ENCODE measurements around the gene YTHDC1. TPM values are rescaled to one million over a fixed set of nuclear protein-coding genes. Genes with fewer than 3 reads are reported as not detected.

Gene YTHDC1
- polyA plus RNA-seq, 1 donor = 119 TPM

- 100% methylated on average over 1 of the region's 4 CpGs for WGBS (ENCODE audit: insufficient coverage, low lambda C conversion rate)
- H3K27ac ChIP-seq (ENCODE audit: low read length) = peak overlapping the region; percentile 65
- no peaks in the 10 kb centered on the region for H3K9me3 ChIP-seq (ENCODE audit: control insufficient read depth, low read depth, low read length)
- DNase-seq = no peak
- no peaks in the 10 kb centered on the region for H3K27me3 ChIP-seq (ENCODE audit: control insufficient read depth, insufficient read depth, low read length)
- H3K36me3 ChIP-seq (ENCODE audit: control insufficient read depth, insufficient read depth, low read length) = no peaks in the 10 kb centered on the region
- no peak overlapping the region for H3K4me3 ChIP-seq (ENCODE audit: low read length)
- H3K4me1 ChIP-seq (ENCODE audit: control insufficient read depth, insufficient read depth, low read length) = peaks cover 2% of the 10 kb centered on the region
These were observed 10.5 kb upstream of the YTHDC1 start for GRCh38 chr4:68360231-68360968.

DNA sequence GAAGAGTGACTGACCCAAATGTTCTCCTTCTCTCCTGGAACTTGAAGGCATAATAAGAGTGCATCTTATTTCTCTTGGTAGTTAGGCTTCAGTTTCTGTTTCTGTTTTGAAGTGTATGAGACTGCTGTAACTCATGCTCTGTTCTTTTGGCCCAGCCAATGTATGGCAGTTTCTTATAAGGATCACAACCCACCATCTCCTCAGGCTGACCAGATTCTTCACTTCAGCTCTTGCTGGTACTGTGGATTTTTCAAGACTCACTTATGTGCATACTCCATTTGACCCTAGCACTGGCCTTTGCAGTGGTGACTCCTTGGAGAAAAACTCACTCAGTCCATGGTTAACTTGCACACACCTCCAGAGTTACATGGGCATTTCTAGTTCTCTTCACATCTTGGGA, 9.6 kb upstream of the YTHDC1 start:
- no peak overlapping the region for H3K4me3 ChIP-seq (ENCODE audit: low read length)
- no peaks in the 10 kb centered on the region for H3K36me3 ChIP-seq (ENCODE audit: control insufficient read depth, insufficient read depth, low read length)
- H3K9me3 ChIP-seq (ENCODE audit: control insufficient read depth, low read depth, low read length) = no peaks in the 10 kb centered on the region
- peak overlapping the region; percentile 65 for H3K27ac ChIP-seq (ENCODE audit: low read length)
- DNase-seq = peak in 1 of 2 donors; percentile 53
- H3K4me1 ChIP-seq (ENCODE audit: control insufficient read depth, insufficient read depth, low read length) = peaks cover 2% of the 10 kb centered on the region
- no peaks in the 10 kb centered on the region for H3K27me3 ChIP-seq (ENCODE audit: control insufficient read depth, insufficient read depth, low read length)

- Histone ChIP-seq H3K9me3 (ENCODE audit: control insufficient read depth, low read depth, low read length) (no peaks in the 10 kb centered on the region), H3K36me3 (ENCODE audit: control insufficient read depth, insufficient read depth, low read length) (no peaks in the 10 kb centered on the region), H3K4me1 (ENCODE audit: control insufficient read depth, insufficient read depth, low read length) (peaks cover 2% of the 10 kb centered on the region), H3K27ac (ENCODE audit: low read length) (peak overlapping the region; percentile 65), H3K4me3 (ENCODE audit: low read length) (no peak overlapping the region), H3K27me3 (ENCODE audit: control insufficient read depth, insufficient read depth, low read length) (no peaks in the 10 kb centered on the region)
- no peak for DNase-seq
- WGBS (ENCODE audit: insufficient coverage, low lambda C conversion rate) = no CpG with 5 or more reads among the region's 2 CpGs
These were observed 9.1 kb upstream of the YTHDC1 start for GRCh38 chr4:68358988-68359387.

DNA sequence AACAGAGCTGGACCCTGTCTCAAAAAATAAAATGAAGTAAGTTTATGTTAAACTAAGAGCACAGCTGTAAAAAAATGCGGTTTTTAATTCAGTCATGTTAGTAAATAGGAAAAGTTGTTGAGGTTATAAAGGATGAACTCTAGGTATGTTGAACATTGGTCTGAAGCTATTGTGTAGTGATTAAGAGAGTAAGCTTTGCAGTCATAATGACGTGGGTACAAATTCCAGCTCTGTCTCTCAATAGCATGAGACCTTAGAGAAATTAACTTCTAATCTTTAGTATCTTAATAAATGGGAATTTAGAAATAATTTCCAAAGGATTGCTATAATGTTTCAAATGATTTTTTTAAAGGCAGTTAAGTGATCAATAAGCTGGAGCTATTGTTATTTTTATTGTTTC, 2.9 kb upstream of the YTHDC1 start:
- Histone ChIP-seq H3K4me3 (ENCODE audit: low read length) (no peak overlapping the region), H3K4me1 (ENCODE audit: control insufficient read depth, insufficient read depth, low read length) (peaks cover 4% of the 10 kb centered on the region), H3K36me3 (ENCODE audit: control insufficient read depth, insufficient read depth, low read length) (no peaks in the 10 kb centered on the region), H3K27ac (ENCODE audit: low read length) (peak overlapping the region; percentile 64), H3K9me3 (ENCODE audit: control insufficient read depth, low read depth, low read length) (peaks cover 3% of the 10 kb centered on the region), H3K27me3 (ENCODE audit: control insufficient read depth, insufficient read depth, low read length) (no peaks in the 10 kb centered on the region)
- DNase-seq = peak in 1 of 2 donors; percentile 78
- whole genome bisulfite sequencing (ENCODE audit: insufficient coverage, low lambda C conversion rate) = 62% methylated on average over 1 of the region's 2 CpGs

DNA sequence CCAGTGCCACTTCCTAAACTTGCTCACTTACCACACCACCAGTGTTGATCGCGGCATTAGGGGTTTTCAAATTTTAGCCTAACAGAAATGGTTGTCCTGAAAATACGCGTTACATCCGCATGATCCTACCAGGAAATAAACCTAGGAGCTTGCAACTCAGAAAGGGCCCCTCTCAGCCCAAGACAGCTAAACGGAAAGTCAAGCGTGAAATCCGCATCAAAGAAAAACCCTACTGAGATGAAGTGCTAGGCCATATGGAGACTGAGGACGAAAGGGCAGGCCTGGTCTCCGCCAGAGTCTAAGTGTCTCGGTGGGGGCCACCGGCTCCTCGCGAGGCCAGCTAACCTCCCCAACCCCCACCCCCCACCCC, 626 bp downstream of the YTHDC1 start:
- DNase-seq = peak in 1 of 2 donors; percentile 73
- Histone ChIP-seq H3K4me3 (ENCODE audit: low read length) (peak overlapping the region; percentile 90), H3K9me3 (ENCODE audit: control insufficient read depth, low read depth, low read length) (peaks cover 3% of the 10 kb centered on the region), H3K27me3 (ENCODE audit: control insufficient read depth, insufficient read depth, low read length) (no peaks in the 10 kb centered on the region), H3K27ac (ENCODE audit: low read length) (peak overlapping the region; percentile 99), H3K4me1 (ENCODE audit: control insufficient read depth, insufficient read depth, low read length) (peaks cover 22% of the 10 kb centered on the region), H3K36me3 (ENCODE audit: control insufficient read depth, insufficient read depth, low read length) (peaks cover 4% of the 10 kb centered on the region)
- no CpG with 5 or more reads among the region's 14 CpGs for WGBS (ENCODE audit: insufficient coverage, low lambda C conversion rate)

GRCh38 chr4:68348577-68348976, 1.3 kb downstream of the YTHDC1 start:
- no peak for DNase-seq
- no CpG with 5 or more reads among the region's 4 CpGs for WGBS (ENCODE audit: insufficient coverage, low lambda C conversion rate)
- H3K27ac ChIP-seq (ENCODE audit: low read length) = peak overlapping the region; percentile 99
- peaks cover 27% of the 10 kb centered on the region for H3K4me1 ChIP-seq (ENCODE audit: control insufficient read depth, insufficient read depth, low read length)
- H3K36me3 ChIP-seq (ENCODE audit: control insufficient read depth, insufficient read depth, low read length) = peaks cover 4% of the 10 kb centered on the region
- H3K4me3 ChIP-seq (ENCODE audit: low read length) = peak overlapping the region; percentile 90
- H3K27me3 ChIP-seq (ENCODE audit: control insufficient read depth, insufficient read depth, low read length) = no peaks in the 10 kb centered on the region
- H3K9me3 ChIP-seq (ENCODE audit: control insufficient read depth, low read depth, low read length) = peaks cover 3% of the 10 kb centered on the region

DNA sequence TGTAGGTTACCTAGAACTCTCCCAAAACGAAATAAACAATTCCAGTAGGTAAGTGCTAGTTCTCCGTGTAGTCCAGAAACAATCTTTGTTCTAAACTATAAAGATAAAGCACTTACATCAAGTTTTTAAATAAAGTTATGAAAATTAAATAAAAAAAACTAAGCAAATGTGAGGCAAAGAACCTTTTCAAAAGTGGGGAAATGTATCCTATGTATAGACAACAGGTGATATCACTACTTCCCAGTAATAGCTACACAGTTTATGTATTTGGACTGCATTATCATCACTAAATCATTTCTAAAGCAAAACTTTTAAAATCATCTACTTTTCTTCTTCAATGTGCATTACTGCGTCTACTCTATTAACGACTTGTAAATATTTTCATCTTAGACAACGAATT, 2.0 kb downstream of the YTHDC1 start:
- Histone ChIP-seq H3K9me3 (ENCODE audit: control insufficient read depth, low read depth, low read length) (peaks cover 3% of the 10 kb centered on the region), H3K4me1 (ENCODE audit: control insufficient read depth, insufficient read depth, low read length) (peaks cover 29% of the 10 kb centered on the region), H3K27me3 (ENCODE audit: control insufficient read depth, insufficient read depth, low read length) (no peaks in the 10 kb centered on the region), H3K36me3 (ENCODE audit: control insufficient read depth, insufficient read depth, low read length) (peaks cover 4% of the 10 kb centered on the region), H3K27ac (ENCODE audit: low read length) (peak overlapping the region; percentile 99), H3K4me3 (ENCODE audit: low read length) (peak overlapping the region; percentile 90)
- DNase-seq = peak in 1 of 2 donors; percentile 15
- WGBS (ENCODE audit: insufficient coverage, low lambda C conversion rate) = 10% methylated on average over 3 of the region's 5 CpGs

- WGBS (ENCODE audit: insufficient coverage, low lambda C conversion rate) = no CpG with 5 or more reads among the region's 3 CpGs
These were observed 3.4 kb downstream of the YTHDC1 start for GRCh38 chr4:68346461-68346860.

DNA sequence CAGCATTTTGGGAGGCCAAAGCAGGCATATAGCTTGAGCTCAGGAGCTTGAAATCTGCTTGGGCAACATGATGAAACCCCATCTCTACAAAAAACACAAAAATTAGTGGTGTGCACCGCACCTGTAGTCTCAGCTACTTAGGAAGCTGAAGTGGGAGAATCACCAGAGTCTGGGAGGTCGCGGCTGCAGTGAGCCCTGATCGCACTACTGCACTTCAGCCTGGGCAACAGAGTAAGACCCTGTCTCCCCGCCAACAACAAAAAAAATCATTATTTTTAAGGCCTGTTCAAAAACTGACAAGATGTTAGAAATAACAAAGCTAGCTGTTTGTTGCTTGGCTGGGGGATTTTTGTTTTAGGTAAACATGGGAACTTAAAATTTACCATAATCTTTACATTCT, 5.1 kb downstream of the YTHDC1 start:
- H3K36me3 ChIP-seq (ENCODE audit: control insufficient read depth, insufficient read depth, low read length) = peaks cover 4% of the 10 kb centered on the region
- no peaks in the 10 kb centered on the region for H3K27me3 ChIP-seq (ENCODE audit: control insufficient read depth, insufficient read depth, low read length)
- DNase-seq = no peak
- no peak overlapping the region for H3K4me3 ChIP-seq (ENCODE audit: low read length)
- H3K27ac ChIP-seq (ENCODE audit: low read length) = peak overlapping the region; percentile 61
- H3K9me3 ChIP-seq (ENCODE audit: control insufficient read depth, low read depth, low read length) = no peaks in the 10 kb centered on the region
- H3K4me1 ChIP-seq (ENCODE audit: control insufficient read depth, insufficient read depth, low read length) = peaks cover 29% of the 10 kb centered on the region
- no CpG with 5 or more reads among the region's 5 CpGs for WGBS (ENCODE audit: insufficient coverage, low lambda C conversion rate)

More at GRCh38 chr4:68346461-68346860, 3.4 kb downstream of the YTHDC1 start:
- no peak overlapping the region for H3K4me3 ChIP-seq (ENCODE audit: low read length)
- peaks cover 3% of the 10 kb centered on the region for H3K9me3 ChIP-seq (ENCODE audit: control insufficient read depth, low read depth, low read length)
- DNase-seq = peak in 1 of 2 donors; percentile 30
- H3K4me1 ChIP-seq (ENCODE audit: control insufficient read depth, insufficient read depth, low read length) = peaks cover 29% of the 10 kb centered on the region
- H3K27ac ChIP-seq (ENCODE audit: low read length) = peak overlapping the region; percentile 99
- H3K36me3 ChIP-seq (ENCODE audit: control insufficient read depth, insufficient read depth, low read length) = peaks cover 4% of the 10 kb centered on the region
- H3K27me3 ChIP-seq (ENCODE audit: control insufficient read depth, insufficient read depth, low read length) = no peaks in the 10 kb centered on the region

GRCh38 chr4:68344049-68344448, 5.8 kb downstream of the YTHDC1 start:
- peaks cover 29% of the 10 kb centered on the region for H3K4me1 ChIP-seq (ENCODE audit: control insufficient read depth, insufficient read depth, low read length)
- peaks cover 4% of the 10 kb centered on the region for H3K36me3 ChIP-seq (ENCODE audit: control insufficient read depth, insufficient read depth, low read length)
- no peak for DNase-seq
- no peak overlapping the region for H3K4me3 ChIP-seq (ENCODE audit: low read length)
- no peaks in the 10 kb centered on the region for H3K27me3 ChIP-seq (ENCODE audit: control insufficient read depth, insufficient read depth, low read length)
- WGBS (ENCODE audit: insufficient coverage, low lambda C conversion rate) = no CpG with 5 or more reads among the region's 2 CpGs
- H3K9me3 ChIP-seq (ENCODE audit: control insufficient read depth, low read depth, low read length) = no peaks in the 10 kb centered on the region
- peak overlapping the region; percentile 61 for H3K27ac ChIP-seq (ENCODE audit: low read length)

DNA sequence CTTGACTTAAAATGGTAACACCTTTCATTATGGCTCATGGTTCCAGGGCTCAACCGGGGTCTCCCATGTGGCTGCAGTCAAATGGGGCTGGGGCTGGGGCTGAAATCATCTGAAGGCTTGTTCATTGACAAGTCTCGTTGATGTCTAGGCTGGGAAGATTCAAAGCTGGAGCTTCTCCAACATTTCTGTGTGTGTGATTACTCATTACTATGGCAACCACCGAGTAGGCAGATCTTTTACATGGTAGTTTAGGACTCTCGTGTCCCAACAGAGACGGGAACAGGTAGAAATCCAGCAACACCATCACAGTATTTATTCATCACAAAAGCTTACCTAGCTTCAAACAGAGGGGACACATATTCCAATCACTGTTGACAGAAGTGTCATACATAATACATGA, 7.8 kb downstream of the YTHDC1 start:
- DNase-seq = no peak
- Histone ChIP-seq H3K4me1 (ENCODE audit: control insufficient read depth, insufficient read depth, low read length) (peaks cover 32% of the 10 kb centered on the region), H3K27ac (ENCODE audit: low read length) (no peak overlapping the region), H3K9me3 (ENCODE audit: control insufficient read depth, low read depth, low read length) (no peaks in the 10 kb centered on the region), H3K36me3 (ENCODE audit: control insufficient read depth, insufficient read depth, low read length) (peaks cover 9% of the 10 kb centered on the region), H3K27me3 (ENCODE audit: control insufficient read depth, insufficient read depth, low read length) (no peaks in the 10 kb centered on the region), H3K4me3 (ENCODE audit: low read length) (no peak overlapping the region)
- no CpG with 5 or more reads among the region's 5 CpGs for WGBS (ENCODE audit: insufficient coverage, low lambda C conversion rate)
